PC-9 (cell line): ENCODE measurements around the gene GGCT.

Experiments
- CTCF ChIP-seq: fragments of 200-600 bp; sonication (generic); conservative IDR thresholded peaks from 2 replicates; pipeline ENCODE4 v1.6.1; 2017; ENCODE audit warnings: mixed run types, antibody characterized with exemption, mild to moderate bottlenecking, moderate library complexity
- EZH2 ChIP-seq: fragments of 200-600 bp; sonication (generic); IDR thresholded peaks from 2 replicates; pipeline ENCODE4 v1.8.0; 2017; ENCODE audit warnings: antibody characterized with exemption, low read depth

- TF ChIP-seq CTCF (no peak), EZH2 (no peak)
These were observed 41.3 kb upstream of the GGCT start for GRCh38 chr7:30545791-30546555.
